Lower leg skin (tissue), 3 donors: Measurements from ENCODE around the gene GNAZ.

Source experiments
- CTCF ChIP-seq, 3 donors: fragments of 450-650 bp; IDR thresholded peaks; one replicate each; pipeline ENCODE4 v1.5.1; 2016; ENCODE audit warnings: antibody characterized with exemption in 3 of 3, mild to moderate bottlenecking in 3 of 3, moderate library complexity in 2 of 3
- POLR2A ChIP-seq, 2 donors: fragments of 450-650 bp; IDR thresholded peaks; one replicate each; pipeline ENCODE4 v1.6.1; 2016 to 2017; ENCODE audit warnings: antibody characterized with exemption in 2 of 2, mild to moderate bottlenecking in 1 of 2, moderate library complexity in 1 of 2

GRCh38 chr22:23082534-23083314 lies 12.4 kb downstream of the GNAZ start:
- no peak for TF ChIP-seq CTCF (IDR thresholded peaks at IDR 0.05)
- no peak for TF ChIP-seq POLR2A (IDR thresholded peaks at IDR 0.05)
